GM10248 (cell line): Measurements from ENCODE around the gene NLRC5.

Experiments used
- CTCF ChIA-PET: fragments of 300-600 bp; sonication (Branson Sonifier 250); formaldehyde crosslinking; extraction: SDS; loops from one replicate; lab custom pipeline; 2021; ENCODE audit warnings: antibody characterized with exemption; lab: Yijun Ruan, JAX
- POLR2A ChIA-PET: fragments of 350-650 bp; sonication (Branson Sonifier 250); formaldehyde crosslinking; extraction: SDS; loops from one replicate; lab custom pipeline; 2020; ENCODE audit warnings: antibody characterized with exemption; lab: Yijun Ruan, JAX
- DNase-seq: peaks from one replicate; pipeline ENCODE4 v3.0.0; 2012; ENCODE audit errors: extremely low spot score
- CTCF ChIP-seq: IDR thresholded peaks from 2 replicates; pipeline ENCODE4 v1.5.1; 2012; ENCODE audit warnings: mild to moderate bottlenecking, low read depth; ENCODE audit errors: extremely low read depth, missing control alignments, control extremely low read depth

NLRC5 gene

GRCh38 chr16:57084257-57084770 is 95.0 kb downstream of the NLRC5 start:
- POLR2A ChIA-PET: no interaction called here
- TF ChIP-seq CTCF: peak; percentile 95
- DNase-seq: peak; percentile 88
- CTCF ChIA-PET: interaction anchor here (0.6 to 4.9 kb wide), 47 partner anchors 8 to 378 kb away, joined by 3 to 92 read pairs (median 5); partner anchors contain the start of genes ARL2BP, CETP, CPNE2 and NLRC5

GRCh38 chr16:57084996-57085395 is 95.6 kb downstream of the NLRC5 start:
- POLR2A ChIA-PET: no interaction called here
- no peak for TF ChIP-seq CTCF
- no peak for DNase-seq
- CTCF ChIA-PET: interaction anchor here (0.7 to 4.9 kb wide), 36 partner anchors 9 to 337 kb away, joined by 3 to 92 read pairs (median 5); partner anchors contain the start of genes CETP and CPNE2

GRCh38 chr16:57087003-57087402 is 97.6 kb downstream of the NLRC5 start:
- CTCF ChIA-PET: interaction anchor here (0.7 to 2.3 kb wide), 7 partner anchors 10 to 335 kb away, joined by 3 to 13 read pairs (median 5); partner anchors contain the start of genes PSME3IP1 and RSPRY1
- POLR2A ChIA-PET: no interaction called here
- DNase-seq: no peak
- no peak for TF ChIP-seq CTCF

- no peak for TF ChIP-seq CTCF
- no peak for DNase-seq
- CTCF ChIA-PET: interaction anchor here (0.7 kb wide), 1 partner anchor 9 kb away, joined by 4 read pairs; no protein-coding TSS in a partner anchor
- POLR2A ChIA-PET: no interaction called here
These were observed 100.0 kb downstream of the NLRC5 start for GRCh38 chr16:57089406-57089805.

- DNase-seq: no peak
- ChIA-PET POLR2A (no interaction called here), CTCF (interaction anchor here (0.7 to 4.1 kb wide), 11 partner anchors 8 to 88 kb away, joined by 3 to 36 read pairs (median 14); no protein-coding TSS in a partner anchor)
- TF ChIP-seq CTCF: no peak
These were observed 102.0 kb downstream of the NLRC5 start for GRCh38 chr16:57091200-57091974.

- ChIA-PET CTCF (interaction anchor here (0.8 to 7.0 kb wide), 36 partner anchors 9 to 326 kb away, joined by 3 to 92 read pairs (median 5); partner anchors contain the start of genes PSME3IP1 and RSPRY1), POLR2A (interaction anchor here (0.5 to 1.2 kb wide), 3 partner anchors 15 to 276 kb away, joined by 3 to 4 read pairs (median 3); no protein-coding TSS in a partner anchor)
- peak; percentile 73 for DNase-seq
- peak; percentile 44 for TF ChIP-seq CTCF
These were observed 102.8 kb downstream of the NLRC5 start, which contains the start of gene CPNE2 for GRCh38 chr16:57091975-57092785. Gene CPNE2, plus strand, starts transcription at chr16:57092583. Its CDS starts 18,160 bp downstream, at chr16:57110743.
